ENCODE results near the gene C1orf226.
"Not testable (repeated sequence)": the region's sequence is repeated elsewhere in the genome, so short reads cannot be mapped to it uniquely, and the experiment has no call there.

C1orf226 gene

GRCh38 chr1:162381383-162381782 is at the start of gene C1orf226:
TSS of gene C1orf226 (plus strand) at chr1:162381728. CDS start at chr1:162381902, 174 bp downstream.
- no peak for DNase-seq

GRCh38 chr1:162333991-162334390 is 47.5 kb upstream of the C1orf226 start:
- no peak for DNase-seq

DNA sequence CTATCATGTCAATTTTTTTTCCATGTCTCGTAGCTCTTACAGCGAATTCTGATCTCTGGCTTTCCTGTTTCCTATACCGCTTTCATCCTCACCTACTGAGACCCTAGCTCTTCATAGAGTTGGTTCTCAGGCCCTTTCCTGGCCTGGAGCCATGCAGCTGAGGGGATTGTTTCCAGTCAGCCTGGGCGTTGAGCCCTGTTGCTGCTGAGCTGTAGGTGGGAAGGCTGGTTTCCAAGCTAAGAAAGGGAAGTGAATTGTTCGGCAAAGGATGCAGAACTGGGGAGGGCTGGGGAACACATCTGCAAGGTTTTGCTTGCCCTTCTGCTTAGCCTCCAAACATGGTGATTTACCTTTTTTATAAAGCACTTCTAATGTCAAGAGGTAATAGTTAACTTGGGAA is 46.4 kb upstream of the C1orf226 start:
- DNase-seq: no peak

- DNase-seq: no peak
These were observed 44.8 kb upstream of the C1orf226 start for GRCh38 chr1:162336621-162337285.

GRCh38 chr1:162342452-162342983 is 39.0 kb upstream of the C1orf226 start:
- no peak for DNase-seq

GRCh38 chr1:162343470-162343869 is 38.1 kb upstream of the C1orf226 start:
- no peak for DNase-seq

DNA sequence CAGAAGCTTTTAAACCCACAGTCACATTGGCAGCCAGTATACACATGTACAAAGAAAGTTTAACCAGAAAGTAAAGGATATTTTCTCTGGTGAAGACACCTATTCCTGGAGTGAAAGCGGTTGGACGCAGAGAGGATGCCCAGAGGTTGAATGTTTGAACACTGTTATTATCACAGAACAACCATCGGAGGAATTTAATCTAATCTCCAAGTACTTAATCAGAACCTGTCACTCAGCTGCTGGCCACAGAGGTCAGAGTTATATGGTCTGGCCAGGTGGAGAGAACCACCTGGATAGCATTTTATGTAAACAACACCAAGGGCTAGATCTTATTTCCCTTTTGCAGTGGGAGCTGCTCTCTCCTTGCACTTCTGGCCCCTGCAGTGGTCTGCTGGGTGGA is 34.2 kb upstream of the C1orf226 start:
- DNase-seq: no peak

- no peak for DNase-seq
These were observed 31.7 kb upstream of the C1orf226 start for GRCh38 chr1:162349635-162350330.

DNA sequence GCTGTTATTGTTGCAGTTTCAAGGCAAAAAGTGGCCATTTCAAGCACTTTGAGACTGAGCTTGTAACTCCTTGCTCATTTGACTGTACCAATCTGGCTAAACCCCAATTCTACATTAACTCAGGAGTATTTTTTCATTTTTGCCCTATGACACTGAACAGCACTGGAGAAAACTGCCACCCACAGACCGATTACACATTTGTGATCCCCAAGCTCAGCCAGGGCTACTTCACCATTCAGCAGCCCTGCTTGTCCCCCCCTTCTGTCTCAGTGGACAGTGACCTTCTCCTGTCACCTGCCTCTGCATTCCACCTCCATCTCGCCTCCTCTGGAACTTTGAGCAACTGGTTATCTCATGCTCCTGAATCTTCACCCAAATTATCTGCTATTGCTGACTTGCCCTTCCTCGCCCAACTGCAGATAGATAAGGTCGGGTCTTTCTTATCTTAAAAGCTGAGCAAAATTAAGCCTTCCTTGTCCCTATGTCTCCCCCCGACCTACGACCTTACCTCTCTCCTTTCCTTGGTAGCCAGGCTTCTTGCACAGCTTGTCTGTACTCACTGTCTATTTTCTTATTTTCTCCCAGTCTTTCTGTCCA is 30.2 kb upstream of the C1orf226 start:
- DNase-seq: no peak

- not testable (repeated sequence) for DNase-seq
These were observed 29.7 kb upstream of the C1orf226 start for GRCh38 chr1:162351874-162352273.

DNA sequence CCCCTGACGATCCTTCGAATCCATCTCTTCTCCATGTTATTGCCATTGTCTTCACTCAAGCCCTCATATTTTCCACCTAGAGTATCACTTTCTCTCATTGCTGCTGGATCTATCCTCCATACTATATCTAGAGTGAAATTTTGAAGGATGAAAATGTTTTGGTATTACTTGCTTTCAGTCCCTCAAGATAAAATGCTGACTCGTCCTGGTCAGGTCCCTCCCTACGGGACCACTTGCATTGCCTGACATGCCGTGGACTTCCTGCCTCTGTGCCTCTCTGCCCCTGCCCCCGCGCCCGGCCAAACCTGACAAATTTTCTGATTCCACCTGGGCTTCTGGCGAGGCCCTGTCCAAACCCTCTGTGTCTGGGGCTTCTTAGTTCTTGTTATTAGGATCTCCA is 28.4 kb upstream of the C1orf226 start:
- no peak for DNase-seq

DNA sequence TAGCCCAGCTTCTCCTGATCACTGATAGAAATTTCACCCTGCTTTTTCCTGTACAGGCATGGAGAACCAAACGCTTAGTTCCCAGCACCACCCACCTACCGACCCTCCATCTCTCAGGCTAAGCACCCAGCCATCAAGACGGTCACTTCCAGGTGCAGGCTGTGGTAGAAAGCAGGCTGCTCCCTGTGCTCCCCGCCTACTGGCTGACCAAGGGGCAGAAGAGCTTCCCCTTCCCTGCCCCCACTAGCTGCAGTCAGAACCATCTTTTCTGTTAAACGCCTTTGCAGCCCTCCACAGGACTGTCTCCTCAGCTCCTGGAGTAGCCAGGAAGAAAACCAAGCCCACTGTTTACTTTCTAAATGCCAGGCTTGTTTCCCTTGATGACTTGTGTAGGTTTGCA is 27.8 kb upstream of the C1orf226 start:
- DNase-seq: no peak

- peak; percentile 21 for DNase-seq
These were observed 23.8 kb upstream of the C1orf226 start for GRCh38 chr1:162357681-162358266.

- no peak for DNase-seq
These were observed 22.6 kb upstream of the C1orf226 start for GRCh38 chr1:162358928-162359327.

DNA sequence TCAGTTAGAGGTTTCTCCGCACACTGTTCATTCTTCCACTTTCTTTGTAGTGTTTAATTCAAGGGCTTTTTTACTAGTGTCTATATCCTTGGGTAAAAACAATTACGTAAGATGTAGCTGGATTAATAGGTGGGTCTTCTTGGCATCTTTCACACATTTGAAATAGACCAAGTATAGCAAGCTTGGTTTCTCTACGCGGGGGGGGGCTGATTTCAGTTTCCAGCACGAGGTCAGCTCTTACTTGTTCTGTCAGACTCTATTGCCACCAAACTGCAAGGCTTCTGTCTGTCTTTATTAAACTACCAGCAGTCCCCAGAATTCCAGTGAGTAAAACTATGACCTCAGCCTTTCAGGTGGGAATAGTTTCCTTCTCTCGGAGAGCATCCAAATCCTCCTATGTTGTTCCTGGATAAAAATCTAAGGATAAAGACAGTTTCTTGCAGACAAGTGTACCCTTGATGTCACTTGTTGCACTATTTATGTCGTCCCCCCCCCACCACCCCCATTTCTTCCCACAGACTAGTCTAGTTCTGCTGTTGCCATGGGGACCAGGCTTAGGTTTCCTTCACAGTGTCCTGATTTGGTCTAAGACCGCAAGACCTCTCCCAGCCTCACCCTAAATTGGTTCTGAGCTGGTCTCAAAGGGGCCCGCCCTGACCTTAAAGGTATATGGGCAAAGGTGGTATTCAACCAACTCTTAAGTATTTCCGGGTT is 21.8 kb upstream of the C1orf226 start:
- no peak for DNase-seq

GRCh38 chr1:162360237-162360873 is 21.2 kb upstream of the C1orf226 start:
- no peak for DNase-seq

DNA sequence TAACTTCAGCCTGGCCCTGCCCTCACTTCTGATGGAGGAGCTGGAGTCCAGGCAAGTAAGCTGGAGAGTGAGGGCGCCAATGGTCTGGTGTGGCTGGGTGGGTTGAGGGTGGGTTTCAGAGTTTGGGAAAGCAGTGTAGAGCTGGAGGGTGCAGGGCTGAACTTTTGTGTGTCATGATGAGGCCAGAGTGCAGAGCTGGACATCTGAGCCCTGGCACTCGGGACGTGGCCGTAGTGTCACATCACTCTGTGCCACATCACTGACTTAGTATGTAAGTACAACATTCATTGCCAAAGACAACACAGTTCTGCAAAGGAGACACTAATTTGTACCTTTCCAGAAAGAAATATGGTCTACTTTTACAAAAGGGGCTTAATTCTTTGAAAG is 20.7 kb upstream of the C1orf226 start:
- no peak for DNase-seq

DNA sequence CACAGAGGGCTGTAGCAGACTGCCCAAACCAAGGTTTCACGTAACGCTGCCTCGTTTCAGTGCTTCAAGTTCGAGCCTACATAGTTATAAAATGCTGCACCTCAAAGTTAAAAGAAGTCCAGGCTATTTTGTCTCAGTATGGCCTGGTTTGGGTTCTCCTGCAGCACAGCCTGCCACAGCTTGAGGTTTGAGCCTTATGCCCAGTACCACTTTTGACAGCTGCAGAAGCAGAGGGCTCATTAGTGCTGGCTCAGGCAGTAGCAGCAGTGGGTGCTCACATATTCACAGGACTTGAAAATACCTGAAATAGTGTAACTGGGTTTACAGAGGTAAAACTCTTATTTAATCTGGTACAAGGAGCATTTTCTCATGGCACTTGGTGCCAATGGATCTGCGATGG is 20.2 kb upstream of the C1orf226 start:
- DNase-seq: peak; percentile 1

GRCh38 chr1:162363823-162364222 is 17.7 kb upstream of the C1orf226 start:
- no peak for DNase-seq

DNA sequence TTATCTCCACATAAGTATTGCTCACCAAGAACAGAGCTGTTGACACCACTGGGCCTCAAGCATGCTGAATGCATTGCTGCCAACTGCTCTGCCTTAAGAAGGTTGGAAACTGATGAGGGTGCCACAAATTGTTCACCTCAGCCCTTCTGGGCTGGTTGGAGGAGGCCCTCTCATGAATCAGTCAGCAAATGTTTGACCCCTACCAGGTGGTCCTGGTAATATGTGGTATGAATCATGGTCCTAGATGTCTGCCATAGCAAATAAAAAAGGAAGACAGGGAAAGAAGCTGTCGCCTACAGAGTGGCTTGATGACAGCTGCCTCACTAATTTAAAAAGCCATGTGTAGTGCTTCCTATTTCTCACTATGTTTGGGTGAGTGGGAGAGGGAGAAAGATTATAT is 17.0 kb upstream of the C1orf226 start:
- DNase-seq: no peak

- no peak for DNase-seq
These were observed 16.1 kb upstream of the C1orf226 start for GRCh38 chr1:162365284-162366020.

DNA sequence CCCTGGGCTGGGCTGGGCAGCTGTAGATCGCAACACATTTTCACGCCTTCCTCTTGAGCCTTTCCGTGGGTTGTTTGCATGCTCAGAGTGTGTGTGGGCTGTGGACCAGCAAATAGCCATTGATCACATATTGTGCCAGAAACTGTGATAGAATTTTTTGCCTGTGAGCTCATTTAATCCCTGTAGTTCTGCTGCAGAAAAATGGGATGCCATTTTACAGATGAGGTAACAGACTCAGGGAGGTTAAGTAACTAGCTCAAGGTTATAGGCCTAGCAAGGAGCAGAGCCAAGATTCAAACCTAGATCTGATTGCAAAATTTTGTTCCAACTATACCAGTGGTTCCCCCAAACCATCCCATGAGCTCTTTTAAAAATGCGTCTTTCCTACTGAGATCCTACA is 15.4 kb upstream of the C1orf226 start:
- DNase-seq: no peak
